PC-3 (cell line): ENCODE data around the gene CYP26C1. TPM values are rescaled to one million over a fixed set of nuclear protein-coding genes. Genes with fewer than 3 reads are reported as not detected.
A peak's percentile ranks its signal among the peaks of the same experiment; 100 is the strongest.

Source experiments
- ATAC-seq: fragments of 200-7000 bp; cut with Tn5 transposase; 2 replicates; pipeline ENCODE4 v1.9.1; 2020; ENCODE audit warnings: mild to moderate bottlenecking, moderate library complexity
- BruUV-seq: library from RNA; stranded (reverse); fragments of 400-500 nt; replicated peaks from 2 replicates; lab custom pipeline; 2021; lab: Mats Ljungman, UMichigan
- CTCF ChIA-PET: fragments of 300-600 bp; sonication (Branson Sonifier 250); formaldehyde crosslinking; loops from one replicate; lab custom pipeline; 2022; ENCODE audit warnings: antibody characterized with exemption; lab: Charles Lee
- POLR2A ChIA-PET: fragments of 300-600 bp; sonication (Branson Sonifier 250); formaldehyde crosslinking; loops from one replicate; lab custom pipeline; 2022; ENCODE audit warnings: antibody characterized with exemption; ENCODE audit not compliant: unreplicated experiment; lab: Charles Lee
- DNase-seq: peaks from one replicate; pipeline ENCODE4 v3.0.0-alpha.2; 2015
- H2AFZ ChIP-seq: fragments of 300-600 bp; sonication (generic); 2 replicates; pipeline ENCODE4 v1.6.0; 2016; ENCODE audit warnings: antibody characterized with exemption, low read length
- H3F3A ChIP-seq: fragments of 300-600 bp; sonication (generic); one replicate; pipeline ENCODE4 v1.6.0; 2017; ENCODE audit warnings: antibody characterized with exemption, low read length, control low read depth, mild to moderate bottlenecking; ENCODE audit not compliant: unreplicated experiment
- H3K27ac ChIP-seq: fragments of 300-600 bp; sonication (generic); 2 replicates; pipeline ENCODE4 v1.5.1; 2016; ENCODE audit warnings: mild to moderate bottlenecking, low read length
- H3K27me3 ChIP-seq: fragments of 300-600 bp; sonication (generic); 2 replicates; pipeline ENCODE4 v1.6.1; 2016; ENCODE audit warnings: low read length, mixed read lengths
- H3K36me3 ChIP-seq: fragments of 300-600 bp; sonication (generic); 2 replicates; pipeline ENCODE4 v1.6.1; 2016; ENCODE audit warnings: low read depth, mixed run types, low read length, mixed read lengths
- H3K4me1 ChIP-seq: fragments of 300-600 bp; sonication (generic); 2 replicates; pipeline ENCODE4 v1.5.1; 2016; ENCODE audit warnings: low read length; ENCODE audit not compliant: insufficient read depth
- H3K4me2 ChIP-seq: fragments of 300-600 bp; sonication (generic); 2 replicates; pipeline ENCODE4 v1.6.0; 2016; ENCODE audit warnings: low read length
- H3K4me3 ChIP-seq: fragments of 300-600 bp; sonication (generic); 2 replicates; pipeline ENCODE4 v1.5.1; 2016; ENCODE audit warnings: mild to moderate bottlenecking, low read length, mixed read lengths
- H3K79me2 ChIP-seq: fragments of 300-600 bp; sonication (generic); 2 replicates; pipeline ENCODE4 v1.6.1; 2017; ENCODE audit warnings: low read length, mixed read lengths
- H3K9ac ChIP-seq: fragments of 300-600 bp; sonication (generic); 2 replicates; pipeline ENCODE4 v1.6.0; 2016; ENCODE audit warnings: mild to moderate bottlenecking, low read length
- H3K9me2 ChIP-seq: fragments of 300-600 bp; sonication (generic); replicated peaks from 2 replicates; pipeline ENCODE4 v1.6.1; 2016; ENCODE audit warnings: mixed run types, low read length, mixed read lengths
- H3K9me3 ChIP-seq: fragments of 300-600 bp; sonication (generic); 2 replicates; pipeline ENCODE4 v1.6.1; 2016; ENCODE audit warnings: low read length, mixed read lengths
- H4K20me1 ChIP-seq: fragments of 300-600 bp; sonication (generic); 2 replicates; pipeline ENCODE4 v1.6.1; 2016; ENCODE audit warnings: low read length, mixed read lengths
- CTCF ChIP-seq: fragments of 300-600 bp; sonication (generic); conservative IDR thresholded peaks from 2 replicates; pipeline ENCODE4 v1.5.1; 2017; ENCODE audit warnings: antibody characterized with exemption, low read depth, mild to moderate bottlenecking, low read length
- EZH2 ChIP-seq: fragments of 300-600 bp; sonication (generic); IDR thresholded peaks from one replicate; pipeline ENCODE4 v1.6.1; 2017; ENCODE audit warnings: antibody characterized with exemption, mild to moderate bottlenecking, low read length; ENCODE audit not compliant: unreplicated experiment
- EZH2phosphoT487 ChIP-seq: fragments of 300-600 bp; sonication (generic); IDR thresholded peaks from 2 replicates; pipeline ENCODE4 v1.6.1; 2018; ENCODE audit warnings: mild to moderate bottlenecking, antibody characterized with exemption, low read length, borderline replicate concordance
- intact Hi-C: fragments of 100-400 bp; cut with micrococcal nuclease; formaldehyde crosslinking; loops from 2 replicates; pipeline ENCODE4 v1.9.0; 2023
- total RNA-seq: library from RNA; depleted of rRNA; stranded (reverse); fragments of >200 nt; gene quantifications from 2 replicates; pipeline ENCODE4 v1.2.3, GENCODE V29; 2014

The CYP26C1 gene
- total RNA-seq, 1 experiment from 2014 or later = not detected

GRCh38 chr10:93074147-93074596 lies 13.6 kb downstream of the CYP26C1 start:
- CTCF ChIA-PET = no interaction called here
- Histone ChIP-seq H3K36me3 (no peaks in the 10 kb centered on the region), H3K9ac (no peak overlapping the region), H3K4me2 (peak overlapping the region; percentile 96), H3F3A (no peaks in the 10 kb centered on the region), H3K4me3 (peak overlapping the region; percentile 76), H3K9me3 (no peaks in the 10 kb centered on the region), H3K27ac (no peak overlapping the region), H4K20me1 (no peaks in the 10 kb centered on the region), H2AFZ (peak overlapping the region; percentile 92), H3K4me1 (peaks cover 11% of the 10 kb centered on the region; the same call in 1 of the 2 replicates), H3K79me2 (no peaks in the 10 kb centered on the region), H3K27me3 (peaks cover 16% of the 10 kb centered on the region), H3K9me2 (no peaks in the 10 kb centered on the region)
- POLR2A ChIA-PET = no interaction called here
- no TSS peak for BruUV-seq
- intact Hi-C loops = no loop called here
- TF ChIP-seq EZH2 = no peak
- no peak for TF ChIP-seq CTCF
- TF ChIP-seq EZH2phosphoT487 = no peak
- ATAC-seq (peak; percentile 18; the same call in 1 of the 2 replicates), DNase-seq (peak; percentile 18)

GRCh38 chr10:93074597-93075368 lies 14.2 kb downstream of the CYP26C1 start:
- H3K9ac ChIP-seq = no peak overlapping the region
- CTCF ChIA-PET = no interaction called here
- ATAC-seq (no peak), DNase-seq (no peak)
- intact Hi-C loops = no loop called here
- H2AFZ ChIP-seq = peak overlapping the region; percentile 75
- peak overlapping the region; percentile 76 for H3K4me3 ChIP-seq
- H3F3A ChIP-seq = no peaks in the 10 kb centered on the region
- H3K9me3 ChIP-seq = no peaks in the 10 kb centered on the region
- H3K27ac ChIP-seq = no peak overlapping the region
- H4K20me1 ChIP-seq = no peaks in the 10 kb centered on the region
- H3K36me3 ChIP-seq = no peaks in the 10 kb centered on the region
- peaks cover 16% of the 10 kb centered on the region for H3K27me3 ChIP-seq
- TF ChIP-seq EZH2phosphoT487 = no peak
- TF ChIP-seq CTCF = no peak
- no peak for TF ChIP-seq EZH2
- H3K4me1 ChIP-seq = peaks cover 11% of the 10 kb centered on the region; the same call in 1 of the 2 replicates
- BruUV-seq = no TSS peak
- H3K79me2 ChIP-seq = no peaks in the 10 kb centered on the region
- H3K4me2 ChIP-seq = peak overlapping the region; percentile 96
- POLR2A ChIA-PET = no interaction called here
- no peaks in the 10 kb centered on the region for H3K9me2 ChIP-seq
